NOMO-1 (cell line): ENCODE data around the gene RAB33B.
"Not testable (repeated sequence)": the region's sequence is repeated elsewhere in the genome, so short reads cannot be mapped to it uniquely, and the experiment has no call there.

Experiments
- DNase-seq, 2 experiments: peaks; one replicate each; lab custom pipeline; 2025; ENCODE audit not compliant: unreplicated experiment in 2 of 2; lab: John Stamatoyannopoulos, UW

The RAB33B gene

DNA sequence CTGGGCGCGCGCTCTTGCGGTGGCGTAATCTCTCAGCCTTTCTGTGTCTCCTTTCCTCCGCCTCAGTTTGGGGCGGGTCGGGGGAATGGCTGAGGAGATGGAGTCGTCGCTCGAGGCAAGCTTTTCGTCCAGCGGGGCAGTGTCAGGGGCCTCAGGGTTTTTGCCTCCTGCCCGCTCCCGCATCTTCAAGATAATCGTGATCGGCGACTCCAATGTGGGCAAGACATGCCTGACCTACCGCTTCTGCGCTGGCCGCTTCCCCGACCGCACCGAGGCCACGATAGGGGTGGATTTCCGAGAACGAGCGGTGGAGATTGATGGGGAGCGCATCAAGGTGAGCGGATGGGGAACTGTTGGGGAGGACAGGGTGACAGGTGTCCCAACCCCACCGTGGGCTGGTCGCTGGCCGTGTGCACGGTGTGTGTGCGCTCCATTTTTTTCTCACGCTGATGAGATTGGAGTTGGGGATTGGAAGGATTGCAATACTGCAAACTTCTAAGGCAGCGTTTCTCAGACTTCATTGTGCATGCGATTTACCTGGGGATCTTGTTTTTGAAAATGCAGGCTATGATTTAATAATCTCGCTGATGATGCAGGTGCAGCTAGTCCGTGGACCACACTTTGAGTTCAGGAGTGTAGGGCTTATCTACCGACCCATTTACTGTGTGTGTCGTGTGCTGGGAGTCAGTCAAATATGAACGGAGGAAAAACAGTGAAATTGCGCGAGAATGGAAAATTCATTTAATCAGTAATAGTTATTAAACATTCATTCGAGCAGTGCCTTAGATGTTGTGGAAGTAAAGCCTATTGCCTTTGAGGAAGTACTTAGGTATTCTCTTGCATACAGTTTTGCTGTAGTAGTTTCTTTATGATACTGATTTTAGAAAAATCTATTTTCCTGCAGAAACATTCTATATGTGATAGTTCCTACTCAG lies at the start of gene RAB33B:
Gene RAB33B, plus strand, starts transcription at position 11 of the 935 bp plus-strand sequence. Its CDS starts 75 bp downstream, at position 86.
- DNase-seq: peak in 1 of 2 experiments; percentile 36

DNA sequence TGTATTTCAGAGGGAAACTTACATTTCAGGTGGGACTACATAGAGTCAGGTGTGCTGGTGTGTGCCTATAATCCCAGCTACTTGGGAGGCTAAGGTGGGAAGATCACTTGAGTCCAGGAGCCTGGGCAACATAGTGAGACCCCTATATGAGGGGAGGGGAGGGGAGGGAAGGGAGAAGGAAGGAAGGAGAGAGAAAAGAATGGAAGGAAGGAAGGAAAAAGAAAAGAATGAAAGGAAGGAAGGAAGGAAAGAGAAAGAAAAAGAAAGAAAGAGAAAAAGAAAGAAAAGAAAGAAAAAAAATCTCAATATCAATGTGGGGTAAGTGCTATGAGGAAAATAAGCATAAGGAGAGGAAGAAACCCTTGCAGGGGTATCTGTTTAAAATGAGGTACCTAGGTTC lies 43.6 kb upstream of the RAB33B start:
- DNase-seq: no peak

DNA sequence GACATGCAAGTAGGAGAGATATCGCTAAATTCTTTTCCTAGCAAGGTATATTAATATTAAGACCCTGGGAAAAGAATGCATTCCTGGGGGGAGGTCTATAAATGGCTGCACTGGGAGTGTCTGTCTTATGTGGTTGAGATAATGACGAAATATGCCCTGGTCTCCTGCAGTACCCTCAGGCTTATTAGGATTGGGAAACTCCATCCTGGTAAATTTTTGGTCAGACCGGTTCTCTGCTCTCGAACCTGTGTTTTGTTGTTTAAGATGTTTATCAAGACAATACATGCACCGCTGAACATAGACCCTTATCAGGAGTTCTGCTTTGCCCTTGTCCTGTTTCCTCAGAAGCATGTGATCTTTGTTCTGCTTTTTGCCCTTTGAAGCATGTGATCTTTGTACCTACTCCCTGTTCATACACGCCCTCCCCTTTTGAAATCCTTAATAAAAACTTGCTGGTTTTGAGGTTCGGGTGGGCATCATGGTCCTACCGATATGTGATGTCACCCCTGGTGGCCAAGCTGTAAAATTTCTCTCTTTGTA lies 39.2 kb upstream of the RAB33B start:
- DNase-seq: not testable (repeated sequence)

DNA sequence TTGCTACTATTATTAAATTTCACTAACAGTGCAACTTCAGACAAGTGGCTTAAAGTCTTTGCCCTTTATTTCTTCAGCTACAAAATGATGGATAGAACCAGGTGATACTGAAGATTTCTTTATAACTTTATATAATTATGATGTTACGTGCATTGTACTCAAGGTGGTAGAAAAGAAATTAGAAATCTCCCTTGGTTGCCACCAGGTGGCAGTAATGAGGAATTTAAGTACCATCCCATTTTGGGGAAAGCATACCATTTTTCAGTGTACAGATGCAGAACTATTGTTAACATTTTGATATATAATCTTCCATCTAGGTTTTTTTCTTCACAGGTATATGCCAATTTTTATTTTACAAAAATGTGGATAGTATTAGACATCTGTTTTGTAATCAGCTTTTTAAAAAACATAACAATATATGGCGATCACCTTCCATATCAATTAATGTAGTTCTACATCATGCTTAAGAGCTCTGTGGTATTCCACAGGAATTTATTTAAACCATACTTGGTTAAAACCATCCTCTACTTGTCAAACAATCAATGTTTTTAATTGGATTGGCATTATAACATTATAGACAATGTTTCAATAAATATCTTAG lies 37.7 kb upstream of the RAB33B start:
- DNase-seq: peak in 1 of 2 experiments; percentile 49

DNA sequence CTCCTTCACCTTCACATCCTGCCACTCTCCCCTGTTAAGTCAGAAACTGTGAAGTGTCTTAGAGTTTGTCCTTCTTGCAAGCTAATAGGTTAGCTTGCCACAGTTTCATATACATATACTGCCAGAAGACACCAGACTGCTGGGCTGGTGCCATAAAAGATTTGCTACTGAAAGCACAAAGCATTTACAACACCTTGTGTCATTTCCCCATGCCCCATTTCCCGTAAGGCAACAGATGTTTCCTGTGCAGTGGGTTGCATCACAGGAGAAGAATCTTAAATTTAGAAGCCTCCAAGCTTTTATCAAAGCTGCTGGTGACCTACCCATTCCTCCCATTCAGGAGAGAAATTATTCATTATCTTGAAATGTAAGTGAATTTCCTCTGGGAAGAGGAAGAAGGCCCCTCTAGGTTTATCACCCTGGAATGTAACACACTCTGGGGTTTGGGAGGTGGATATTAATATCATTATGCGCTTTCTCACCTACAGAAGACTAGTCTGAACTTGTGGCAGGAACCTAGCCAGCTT lies 34.5 kb upstream of the RAB33B start:
- peak; percentile 84 to 98 for DNase-seq

DNA sequence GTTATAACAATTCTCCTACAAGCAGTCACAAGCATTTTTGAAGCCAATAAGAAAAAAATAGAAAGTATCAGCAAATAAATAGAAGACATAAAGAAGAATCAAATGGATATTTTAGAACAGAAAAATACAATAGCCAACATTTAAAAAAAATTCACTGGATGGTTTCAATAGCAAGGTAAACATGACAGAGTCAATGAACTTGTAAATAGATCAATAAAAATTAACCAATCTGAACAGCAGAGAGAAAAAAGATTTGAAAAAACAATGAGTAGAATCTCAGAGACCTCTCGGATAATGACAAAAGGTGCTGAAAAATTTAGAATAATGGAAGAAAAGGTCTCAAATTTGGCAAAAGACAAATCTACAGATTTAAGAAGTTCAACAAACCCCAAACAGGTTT lies 33.3 kb upstream of the RAB33B start:
- DNase-seq: no peak

DNA sequence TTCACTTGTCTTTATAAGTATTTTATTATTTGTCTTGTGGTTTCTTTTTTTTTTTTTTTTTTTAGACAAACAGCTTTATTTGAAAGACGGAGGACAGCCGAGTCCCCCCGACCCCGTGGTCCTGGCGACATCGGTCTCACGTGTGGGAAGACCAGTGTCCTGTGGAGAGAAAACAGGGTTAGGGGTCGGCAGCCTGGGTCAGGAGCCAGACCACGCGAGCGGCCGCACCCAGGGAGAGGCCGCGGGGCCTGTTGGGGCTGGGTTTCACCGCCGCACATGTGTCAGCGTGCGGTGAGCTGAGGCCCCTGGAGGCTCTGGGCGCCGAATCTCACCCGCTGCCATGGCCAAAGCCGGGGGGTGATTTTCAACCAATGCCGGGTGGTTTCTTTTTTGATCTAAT lies 17.8 kb upstream of the RAB33B start:
- no peak for DNase-seq

DNA sequence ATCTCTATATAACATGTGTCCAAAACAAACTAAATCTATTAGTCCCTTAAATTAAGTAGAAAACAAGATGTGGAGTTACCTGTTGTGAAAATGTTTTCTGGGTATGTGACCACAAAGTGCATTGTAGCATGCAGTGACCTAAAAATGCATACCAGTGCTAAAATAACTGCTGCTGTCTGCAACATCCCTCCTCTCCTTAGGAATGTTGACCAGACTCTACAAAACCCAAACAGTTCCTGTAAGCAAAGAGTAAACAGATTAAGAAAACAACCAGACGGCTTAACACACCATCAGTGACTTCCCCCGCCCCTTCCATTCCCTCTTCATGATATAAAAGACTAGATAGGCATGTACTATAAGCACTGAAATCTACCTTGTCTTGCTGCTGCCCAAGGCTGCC lies 15.8 kb upstream of the RAB33B start:
- DNase-seq: no peak

DNA sequence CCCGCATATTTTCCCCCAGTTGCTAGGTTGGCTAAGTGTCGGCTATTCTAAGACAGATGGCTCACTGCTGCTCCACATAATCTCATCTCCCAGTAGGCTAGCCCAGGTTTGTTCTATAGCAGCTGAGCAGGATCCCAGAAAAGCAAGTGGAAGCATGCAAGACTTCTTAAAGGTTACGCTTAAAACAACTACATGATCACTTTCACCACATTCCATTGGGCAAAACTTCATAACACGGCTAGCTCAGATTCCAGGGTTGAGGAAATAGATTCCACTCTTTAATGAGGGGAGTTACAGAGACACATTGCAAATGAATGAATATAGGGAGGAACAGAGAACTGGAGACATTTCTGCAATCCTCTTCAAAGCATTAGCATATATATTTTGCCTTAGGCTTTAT lies 12.9 kb upstream of the RAB33B start:
- no peak for DNase-seq

DNA sequence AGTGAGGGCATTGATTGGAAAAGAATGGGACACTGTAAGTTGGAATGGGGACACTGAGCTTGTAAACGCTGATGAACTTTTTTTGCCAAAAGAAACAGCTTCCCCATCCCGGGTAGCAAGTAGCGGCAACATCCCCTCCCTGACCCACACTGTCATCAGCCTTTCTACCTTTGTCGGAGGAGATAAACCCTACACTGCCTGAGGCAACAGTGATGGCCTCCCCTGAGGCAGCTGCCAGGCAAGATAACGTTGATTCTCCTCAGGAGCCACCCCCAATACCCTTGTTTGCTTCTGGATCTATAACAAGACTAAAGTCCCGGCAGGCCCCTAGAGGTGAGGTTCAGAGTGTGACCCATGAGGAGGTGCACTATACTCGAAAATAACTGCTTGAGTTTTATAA lies 10.3 kb upstream of the RAB33B start:
- DNase-seq: no peak

DNA sequence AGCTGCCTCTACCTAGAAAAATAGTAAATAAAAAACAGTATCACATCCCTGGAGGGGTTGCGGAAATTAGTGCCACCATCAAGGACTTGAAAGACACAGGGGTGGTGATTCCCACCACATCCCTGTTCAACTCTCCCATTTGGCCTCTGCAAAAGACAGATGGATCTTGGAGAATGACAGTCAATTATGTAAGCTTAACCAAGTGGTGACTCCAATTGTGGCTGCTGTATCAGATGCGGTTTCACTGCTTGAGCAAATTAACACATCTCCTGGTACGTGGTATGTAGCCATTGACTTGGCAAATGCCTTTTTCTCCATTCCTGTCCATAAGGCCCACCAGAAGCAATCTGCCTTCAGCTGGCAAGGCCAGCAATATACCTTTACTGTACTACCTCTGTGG lies 9.0 kb upstream of the RAB33B start:
- not testable (repeated sequence) for DNase-seq

DNA sequence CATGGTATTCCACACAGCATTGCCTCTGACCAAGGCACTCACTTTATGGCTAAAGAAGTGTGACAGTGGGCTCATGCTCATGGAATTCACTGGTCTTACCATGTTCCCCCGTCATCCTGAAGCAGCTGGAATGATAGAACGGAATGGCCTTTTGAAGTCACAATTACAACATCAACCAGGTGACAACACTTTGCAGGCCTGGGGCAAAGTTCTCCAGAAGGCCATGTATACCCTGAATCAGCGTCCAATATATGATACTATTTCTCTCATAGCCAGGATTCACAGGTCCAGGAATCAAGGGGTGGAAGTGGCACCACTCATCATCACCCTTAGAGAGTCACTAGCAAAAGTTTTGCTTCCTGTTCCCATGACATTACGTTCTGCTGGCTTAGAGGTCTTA lies 6.8 kb upstream of the RAB33B start:
- not testable (repeated sequence) for DNase-seq

DNA sequence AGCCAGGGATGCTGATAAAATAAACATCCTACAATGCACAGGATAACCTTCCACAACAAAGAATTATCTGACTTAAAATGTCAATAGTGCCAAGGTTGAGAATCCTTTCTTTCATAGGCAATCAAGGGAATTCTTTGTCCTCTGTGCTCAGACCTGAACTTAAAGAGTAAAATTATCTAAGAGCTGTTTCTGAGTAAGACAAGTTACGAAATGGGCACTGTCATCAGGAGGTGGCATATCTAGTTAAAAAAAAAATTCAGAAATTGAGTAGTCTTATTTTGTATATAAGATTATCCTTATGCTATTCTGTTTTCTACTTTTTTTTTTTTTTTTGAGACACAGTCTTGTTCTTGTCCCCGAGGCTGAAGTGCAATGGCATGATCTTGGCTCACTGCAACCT lies 3.3 kb upstream of the RAB33B start:
- no peak for DNase-seq

DNA sequence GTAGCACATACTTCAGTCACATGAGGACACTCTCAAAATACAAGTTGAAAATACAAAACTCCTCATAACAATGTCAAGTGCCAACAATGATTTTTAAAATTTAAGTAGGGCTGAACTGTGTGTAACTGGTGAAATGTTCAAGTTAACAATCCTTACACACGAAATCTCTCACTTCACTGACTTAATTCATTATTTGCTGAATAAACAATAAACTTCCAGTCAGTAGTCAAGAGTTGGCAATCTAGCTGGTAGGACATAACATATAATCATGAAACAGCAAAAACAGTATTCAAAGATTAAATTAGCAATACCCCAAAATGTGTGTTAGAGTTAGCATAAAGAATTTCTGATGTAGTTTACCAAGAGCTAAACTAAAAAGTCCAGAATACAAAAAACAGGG lies 1.9 kb upstream of the RAB33B start:
- no peak for DNase-seq

DNA sequence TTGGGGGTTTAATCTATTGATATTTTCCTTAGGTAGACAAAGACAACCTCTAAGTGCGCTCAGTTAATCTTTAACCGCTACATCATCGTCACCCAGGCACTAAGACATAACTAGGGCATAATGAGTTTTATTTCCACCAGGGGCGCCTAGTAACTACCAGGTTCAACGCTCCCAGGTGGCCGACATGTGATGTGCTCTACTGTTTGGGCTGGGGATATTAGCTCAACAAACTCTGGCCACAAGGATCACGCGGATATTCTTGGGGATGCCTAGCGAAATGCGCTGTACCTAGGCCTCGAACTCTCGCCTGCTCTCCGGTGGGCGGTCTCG lies 915 bp upstream of the RAB33B start:
- DNase-seq: peak; percentile 82 to 85

DNA sequence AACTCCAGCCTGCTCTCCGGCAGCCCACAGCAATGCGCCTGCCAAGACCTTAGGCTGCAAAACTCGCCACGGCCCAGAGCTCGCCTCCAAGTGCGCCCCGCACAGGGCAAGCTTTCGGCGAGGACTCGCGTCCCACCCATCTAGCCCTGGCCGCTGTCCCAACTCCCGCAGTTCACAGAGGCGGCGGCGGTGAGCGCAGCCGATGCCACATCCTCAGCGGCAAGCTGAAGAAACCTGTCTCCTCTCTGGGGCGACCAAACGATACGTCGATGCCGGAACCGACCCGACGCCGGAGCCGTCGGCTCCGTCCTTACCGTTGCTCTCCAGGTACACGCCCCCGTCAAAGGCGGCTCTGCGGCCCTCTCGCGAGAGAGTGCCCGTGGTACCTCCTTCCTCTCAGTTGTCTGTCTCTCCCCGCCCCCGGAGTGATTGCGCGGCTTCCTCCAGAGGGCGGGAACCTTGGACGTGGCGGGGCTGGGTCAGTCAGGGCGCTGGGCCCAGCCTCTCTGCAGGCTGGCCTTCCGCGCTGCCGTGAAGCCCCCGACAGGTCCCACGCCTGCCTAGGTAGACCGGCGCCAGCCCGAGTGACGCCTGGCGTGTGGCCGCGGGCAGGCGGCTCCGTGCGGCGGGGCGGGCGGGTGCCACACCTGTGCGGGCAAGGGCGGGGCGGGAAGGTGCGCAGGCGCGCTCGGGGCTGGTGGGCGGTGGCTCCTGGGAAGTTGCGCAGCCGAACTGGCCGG lies 380 bp upstream of the RAB33B start:
- DNase-seq: peak; percentile 95 to 96

DNA sequence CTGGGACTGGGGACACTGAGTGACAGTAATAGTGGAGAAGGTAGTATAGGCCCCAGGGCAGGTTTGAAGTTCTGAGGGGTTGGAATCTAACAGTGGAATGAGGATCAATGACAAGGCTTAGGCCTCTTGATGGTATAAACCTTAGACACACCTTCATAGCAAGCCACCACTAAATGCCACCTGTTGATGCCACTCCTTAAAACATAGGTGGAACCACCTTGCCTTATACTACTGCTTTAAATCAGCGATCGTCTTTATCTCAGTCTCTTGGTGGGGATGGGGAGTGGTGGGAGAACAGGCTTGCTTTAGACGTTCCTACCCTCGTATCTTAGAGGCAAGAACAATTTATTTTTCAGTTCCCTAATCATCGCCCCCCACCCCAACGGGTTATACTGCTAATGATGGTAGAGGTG lies 1.2 kb downstream of the RAB33B start:
- no peak for DNase-seq

DNA sequence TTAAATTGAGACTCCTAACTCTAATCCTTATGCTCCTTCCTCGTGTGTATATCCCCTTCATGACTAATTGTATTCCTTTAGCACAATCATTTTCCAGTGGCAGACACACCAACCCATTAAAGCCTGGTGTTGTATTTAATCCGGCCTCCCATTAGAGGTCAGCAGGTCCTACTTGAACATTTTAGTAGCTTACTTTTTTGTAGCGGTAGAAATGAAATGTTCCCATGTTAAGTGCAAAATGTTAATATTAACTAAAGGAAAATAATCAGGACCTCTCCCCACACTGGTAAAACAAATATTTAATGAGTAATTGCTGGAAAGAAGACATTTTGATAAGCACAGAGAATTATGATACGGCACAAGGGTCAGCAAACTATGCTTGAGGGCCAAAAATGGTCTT lies 3.4 kb downstream of the RAB33B start:
- no peak for DNase-seq

DNA sequence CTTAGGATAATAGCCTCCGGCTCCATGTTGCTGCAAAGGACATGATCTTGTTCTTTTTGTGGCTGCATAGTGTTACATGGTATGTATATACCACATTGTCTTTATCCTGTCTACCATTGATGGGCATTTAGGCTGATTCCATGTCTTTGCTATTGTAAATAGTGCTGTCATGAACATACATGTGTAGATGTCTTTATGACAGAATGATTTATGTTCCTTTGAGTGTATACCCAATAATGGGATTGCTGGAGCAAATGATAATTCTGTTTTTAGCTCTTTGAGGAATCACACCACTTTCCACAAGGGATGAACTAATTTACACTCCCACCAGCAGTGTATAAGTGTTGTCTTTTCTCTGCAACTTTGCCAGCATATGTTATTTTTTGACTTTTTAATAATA lies 4.6 kb downstream of the RAB33B start:
- no peak for DNase-seq

DNA sequence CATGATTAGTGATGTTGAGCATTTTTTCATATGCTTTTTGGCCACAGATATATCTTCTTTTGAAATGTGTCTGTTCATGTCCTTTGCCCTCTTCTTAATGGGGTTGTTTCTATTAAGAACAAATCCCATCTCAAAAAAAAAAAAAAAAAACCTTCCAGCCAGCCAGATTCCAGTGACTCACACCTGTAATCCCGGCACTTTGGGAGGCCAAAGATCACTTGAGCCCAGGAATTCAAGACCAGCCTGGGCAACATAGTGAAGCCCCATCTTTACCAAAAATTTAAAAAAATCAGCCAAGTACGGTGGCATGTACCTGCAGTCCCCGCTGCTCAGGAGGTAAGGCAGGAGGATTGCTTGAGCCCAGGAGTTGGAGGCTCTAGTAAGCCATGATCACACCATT lies 5.1 kb downstream of the RAB33B start:
- DNase-seq: no peak

DNA sequence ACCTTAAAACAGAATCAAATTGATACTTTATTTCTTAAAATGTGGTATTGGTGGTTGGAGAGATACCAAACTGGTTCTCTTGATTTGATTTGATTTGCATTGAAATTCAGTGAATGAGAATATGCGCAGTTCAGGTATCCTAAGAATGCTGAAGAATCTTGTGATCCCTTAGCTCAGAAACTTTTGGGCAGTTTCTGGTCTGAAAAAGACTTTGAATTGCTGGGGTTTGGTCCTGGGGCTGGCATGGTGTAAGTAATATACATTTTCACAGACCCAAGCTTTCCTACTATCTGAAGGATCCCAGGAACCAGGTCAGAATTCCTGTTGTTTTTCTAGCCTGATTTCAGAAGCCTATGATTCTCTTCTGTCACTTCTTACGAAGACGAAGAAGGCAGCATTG lies 6.6 kb downstream of the RAB33B start:
- no peak for DNase-seq
